ENCODE data around the gene SDCCAG8.
A peak's percentile ranks its signal among the peaks of the same experiment; 100 is the strongest.

SDCCAG8 gene

DNA sequence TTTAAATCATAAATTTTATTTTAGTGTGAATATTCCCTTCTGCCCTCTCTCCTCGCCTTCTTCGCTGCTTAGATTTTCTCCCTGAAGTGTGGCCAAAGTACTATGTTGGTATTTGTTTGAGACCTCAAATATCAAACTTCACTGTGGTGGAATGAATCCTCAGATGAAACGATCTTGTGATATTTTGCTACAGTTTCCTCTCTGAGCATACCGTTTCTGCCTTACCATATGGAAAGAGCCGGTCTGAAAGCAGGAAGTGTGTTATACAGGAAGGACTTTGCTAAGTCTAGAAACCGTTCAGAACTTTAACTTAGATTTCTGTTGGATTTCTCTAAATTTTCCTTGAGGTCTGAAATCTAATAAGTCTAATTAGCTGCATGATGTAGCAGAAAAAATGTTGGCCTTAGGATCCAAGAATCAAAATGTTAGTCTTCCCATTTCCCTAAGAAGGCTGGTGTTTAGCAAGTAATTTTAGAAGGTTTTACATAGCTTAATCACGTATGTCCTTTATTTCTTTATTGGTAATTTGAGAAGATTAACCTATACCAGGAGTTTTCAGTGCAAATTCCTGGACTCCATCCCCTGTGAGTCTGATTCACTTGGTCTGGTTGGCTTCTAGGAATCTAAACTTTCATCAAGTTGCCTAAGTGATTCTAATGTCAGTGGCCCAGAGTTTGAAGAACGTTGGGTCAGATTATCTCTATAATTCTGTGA, 30.7 kb downstream of the SDCCAG8 start:
- Mint-ChIP-seq H3K4me3 (no peak overlapping the region), H3K27ac (peak overlapping the region; percentile 68), H3K36me3 (peaks cover 32% of the 10 kb centered on the region)

DNA sequence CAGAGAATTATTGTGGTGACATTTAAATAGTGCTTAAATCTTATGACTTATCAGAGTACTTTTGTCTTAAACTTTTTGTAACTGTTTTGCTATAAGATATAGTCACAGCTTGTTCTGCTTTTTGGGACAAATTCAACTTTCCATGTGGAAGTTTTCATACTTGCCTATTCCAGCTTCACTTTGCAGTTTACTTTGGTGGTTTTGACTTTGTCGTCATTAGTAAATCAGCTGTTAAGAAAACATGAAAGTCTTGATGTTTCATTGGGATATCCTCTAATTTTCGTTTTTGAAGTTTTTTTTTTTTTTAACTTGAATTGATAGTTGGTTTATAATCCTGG, 31.3 kb downstream of the SDCCAG8 start:
- peak overlapping the region; percentile 88 for H3K27ac Mint-ChIP-seq

More for the DNA sequence above, 30.7 kb downstream of the SDCCAG8 start:
- Mint-ChIP-seq H3K4me1 (ENCODE audit: low read depth) (peaks cover 32% of the 10 kb centered on the region), H3K27me3 (no peaks in the 10 kb centered on the region), H3K9me3 (ENCODE audit: low read depth) (no peaks in the 10 kb centered on the region)

DNA sequence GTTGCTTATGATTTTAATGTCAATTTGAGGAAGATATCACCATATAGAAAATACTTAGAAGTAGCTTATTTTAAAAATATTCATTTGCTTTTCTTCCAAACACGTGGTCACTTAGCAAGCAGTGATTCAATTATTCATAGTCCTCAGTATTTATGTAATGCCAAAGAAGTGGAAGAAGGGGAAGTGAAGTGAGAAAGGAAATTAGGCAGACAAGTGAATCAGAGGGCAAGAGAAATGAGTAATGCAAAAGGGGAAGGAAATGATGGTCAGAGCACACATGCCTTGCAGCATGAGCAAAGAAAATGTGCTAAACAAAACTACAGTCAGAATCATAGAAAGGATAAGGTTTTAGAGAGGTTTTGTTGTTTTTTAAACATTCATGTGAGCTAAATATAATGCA, 31.8 kb downstream of the SDCCAG8 start:
- H3K27ac Mint-ChIP-seq: peak overlapping the region; percentile 88
- H3K36me3 Mint-ChIP-seq: peaks cover 32% of the 10 kb centered on the region
- H3K9me3 Mint-ChIP-seq (ENCODE audit: low read depth): no peaks in the 10 kb centered on the region
- no peaks in the 10 kb centered on the region for H3K27me3 Mint-ChIP-seq
- peaks cover 32% of the 10 kb centered on the region for H3K4me1 Mint-ChIP-seq (ENCODE audit: low read depth)
- peak overlapping the region; percentile 38 for H3K4me3 Mint-ChIP-seq

More for the DNA sequence above, 31.3 kb downstream of the SDCCAG8 start:
- peak overlapping the region; percentile 38 for H3K4me3 Mint-ChIP-seq
- H3K36me3 Mint-ChIP-seq: peaks cover 32% of the 10 kb centered on the region
- H3K27me3 Mint-ChIP-seq: no peaks in the 10 kb centered on the region
- H3K4me1 Mint-ChIP-seq (ENCODE audit: low read depth): peaks cover 32% of the 10 kb centered on the region
- no peaks in the 10 kb centered on the region for H3K9me3 Mint-ChIP-seq (ENCODE audit: low read depth)

DNA sequence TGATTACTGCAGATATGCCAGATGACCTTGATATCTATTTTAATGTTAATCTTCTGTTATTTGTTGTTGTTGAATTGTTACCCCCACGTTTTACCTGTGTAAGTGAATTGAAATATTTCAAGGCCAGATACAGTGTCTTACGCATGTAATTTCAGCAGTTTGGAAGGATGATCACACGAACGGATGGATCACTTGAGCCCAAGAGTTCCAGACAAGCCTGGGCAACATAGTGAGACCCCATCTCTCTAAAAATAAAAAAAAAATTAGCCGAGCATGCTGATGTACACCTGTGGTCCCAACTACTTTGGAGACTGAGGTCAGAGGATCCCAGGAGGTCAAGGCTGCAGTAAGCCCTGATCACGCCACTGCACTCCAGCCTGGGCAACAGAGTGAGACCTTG, 32.2 kb downstream of the SDCCAG8 start:
- Mint-ChIP-seq H3K27ac (peak overlapping the region; percentile 88), H3K9me3 (ENCODE audit: low read depth) (no peaks in the 10 kb centered on the region), H3K4me3 (peak overlapping the region; percentile 38), H3K36me3 (peaks cover 34% of the 10 kb centered on the region), H3K4me1 (ENCODE audit: low read depth) (peaks cover 32% of the 10 kb centered on the region), H3K27me3 (no peaks in the 10 kb centered on the region)

DNA sequence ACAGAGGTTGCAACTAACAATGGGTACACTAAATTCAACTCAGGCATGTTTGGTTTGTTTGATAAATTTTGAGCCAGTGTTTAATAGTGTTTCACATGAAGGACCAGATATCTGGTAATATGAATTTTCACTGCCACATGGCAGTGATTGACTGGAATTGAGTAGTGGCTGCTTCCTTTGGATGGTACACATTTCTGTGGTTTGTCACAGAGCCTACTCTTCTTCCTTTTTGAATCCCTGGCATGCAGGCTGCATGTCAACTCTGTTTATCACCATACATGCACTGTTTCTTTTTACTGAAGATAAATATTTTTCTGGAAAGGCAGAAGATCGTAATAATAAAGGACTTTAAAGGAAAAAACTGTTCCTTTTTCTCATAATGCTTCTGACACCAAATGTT, 35.5 kb downstream of the SDCCAG8 start:
- Mint-ChIP-seq H3K4me1 (ENCODE audit: low read depth) (peaks cover 27% of the 10 kb centered on the region), H3K4me3 (no peak overlapping the region), H3K9me3 (ENCODE audit: low read depth) (peaks cover 11% of the 10 kb centered on the region), H3K27me3 (no peaks in the 10 kb centered on the region), H3K36me3 (peaks cover 49% of the 10 kb centered on the region), H3K27ac (no peak overlapping the region)

DNA sequence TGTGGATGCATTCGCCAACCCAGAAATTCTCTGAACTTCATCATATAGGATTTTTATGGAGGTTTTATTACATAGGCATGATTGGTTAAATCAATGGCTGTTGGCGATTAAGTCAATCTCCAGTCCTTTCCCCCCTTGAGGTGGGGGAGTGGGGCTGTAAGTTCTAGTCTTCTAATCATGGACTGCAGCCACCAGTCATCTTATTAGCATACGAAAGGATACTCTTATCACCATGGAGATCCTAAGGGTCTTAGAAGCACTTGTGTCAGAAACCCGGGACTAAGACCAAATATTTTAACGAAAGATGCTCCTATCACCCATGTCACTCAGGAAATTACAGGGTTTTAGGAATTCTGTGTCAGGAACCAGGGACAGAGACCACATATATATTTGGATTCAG, 36.3 kb downstream of the SDCCAG8 start:
- H3K9me3 Mint-ChIP-seq (ENCODE audit: low read depth): peaks cover 11% of the 10 kb centered on the region
- no peaks in the 10 kb centered on the region for H3K27me3 Mint-ChIP-seq
- H3K27ac Mint-ChIP-seq: no peak overlapping the region
- H3K36me3 Mint-ChIP-seq: peaks cover 52% of the 10 kb centered on the region
- peaks cover 18% of the 10 kb centered on the region for H3K4me1 Mint-ChIP-seq (ENCODE audit: low read depth)
- H3K4me3 Mint-ChIP-seq: no peak overlapping the region

DNA sequence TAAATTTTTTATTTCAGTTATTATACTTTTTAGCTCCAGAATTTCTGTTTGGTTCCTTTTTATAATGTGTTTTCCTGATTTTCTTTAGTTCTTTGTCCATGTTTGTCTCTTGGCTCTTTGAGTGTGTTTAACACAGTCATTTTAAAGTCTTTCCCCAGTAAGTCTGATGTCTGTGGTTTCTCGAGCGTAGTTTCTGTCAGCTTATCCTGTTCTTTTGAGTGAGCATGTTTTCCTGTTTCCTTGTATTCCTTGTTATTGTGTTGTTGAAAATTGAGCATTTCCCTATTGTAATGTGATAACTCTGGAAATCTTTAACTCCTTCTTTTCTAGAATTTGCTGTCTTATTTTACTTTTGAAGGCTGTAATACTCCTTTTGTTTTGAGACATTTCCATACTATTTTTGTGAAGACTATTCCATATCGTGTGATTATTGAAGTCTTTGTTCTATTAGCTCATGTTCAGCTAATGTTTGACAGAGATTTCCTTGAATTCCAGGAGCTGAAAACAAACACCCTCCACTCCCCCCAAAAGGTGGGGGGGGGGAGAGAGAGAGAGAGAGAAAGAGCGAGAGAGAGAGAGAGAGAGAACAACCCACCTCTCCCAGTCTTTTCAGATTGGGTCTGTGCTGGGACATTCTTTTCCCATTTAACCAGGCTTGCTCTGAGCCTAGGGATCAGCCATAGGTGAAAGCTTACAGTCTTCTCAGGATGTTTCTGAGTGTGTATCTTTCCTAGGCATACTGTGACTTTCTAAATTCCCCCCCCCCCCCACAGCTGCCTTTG, 38.3 kb downstream of the SDCCAG8 start:
- no peak overlapping the region for H3K4me3 Mint-ChIP-seq
- H3K27ac Mint-ChIP-seq: no peak overlapping the region
- peaks cover 11% of the 10 kb centered on the region for H3K9me3 Mint-ChIP-seq (ENCODE audit: low read depth)
- H3K36me3 Mint-ChIP-seq: peaks cover 55% of the 10 kb centered on the region
- H3K27me3 Mint-ChIP-seq: no peaks in the 10 kb centered on the region
- H3K4me1 Mint-ChIP-seq (ENCODE audit: low read depth): peaks cover 7% of the 10 kb centered on the region

DNA sequence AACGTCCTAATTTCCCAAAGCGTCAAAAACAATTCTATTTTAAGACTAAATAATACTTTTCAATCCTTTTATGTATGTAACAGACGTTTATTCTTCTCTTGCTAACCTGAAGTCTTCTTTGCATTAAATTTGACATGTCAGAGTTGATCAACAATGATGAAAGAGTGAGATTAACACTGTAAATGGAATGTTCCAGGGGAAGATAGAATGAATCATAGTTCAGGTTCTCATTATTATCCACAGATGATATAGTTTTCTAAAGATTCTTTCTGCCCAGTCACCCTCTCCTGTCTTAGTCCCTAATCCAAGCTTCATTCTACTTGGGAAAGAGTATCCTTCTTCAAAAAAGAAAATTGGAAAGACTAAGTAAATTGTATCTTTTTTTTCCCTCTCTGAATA, 38.9 kb downstream of the SDCCAG8 start:
- H3K36me3 Mint-ChIP-seq: peaks cover 55% of the 10 kb centered on the region
- H3K27me3 Mint-ChIP-seq: no peaks in the 10 kb centered on the region
- no peak overlapping the region for H3K4me3 Mint-ChIP-seq
- H3K27ac Mint-ChIP-seq: peak overlapping the region; percentile 31
- peaks cover 7% of the 10 kb centered on the region for H3K4me1 Mint-ChIP-seq (ENCODE audit: low read depth)
- peaks cover 11% of the 10 kb centered on the region for H3K9me3 Mint-ChIP-seq (ENCODE audit: low read depth)

DNA sequence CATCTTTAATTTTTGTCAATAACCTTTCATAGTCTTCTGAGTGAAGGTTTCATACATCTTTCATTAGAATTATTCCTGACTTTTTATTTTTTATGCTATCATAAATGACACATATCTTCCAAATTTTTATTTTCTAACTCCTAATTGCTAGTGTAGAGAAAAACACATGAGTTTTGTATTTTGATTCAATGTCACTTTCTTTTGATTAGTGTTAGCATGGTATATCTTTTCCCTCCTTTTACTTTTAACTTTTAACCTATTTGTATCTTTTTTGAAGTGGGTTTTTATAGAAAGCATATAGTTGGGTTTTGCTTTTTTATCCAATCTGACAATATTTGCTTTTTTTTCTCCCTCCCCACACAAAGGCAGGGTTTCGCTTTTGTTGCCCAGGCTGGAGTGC, 43.2 kb downstream of the SDCCAG8 start:
- Mint-ChIP-seq H3K4me3 (no peak overlapping the region), H3K4me1 (ENCODE audit: low read depth) (peaks cover 7% of the 10 kb centered on the region), H3K27ac (no peak overlapping the region), H3K9me3 (ENCODE audit: low read depth) (peaks cover 2% of the 10 kb centered on the region), H3K27me3 (no peaks in the 10 kb centered on the region), H3K36me3 (peaks cover 50% of the 10 kb centered on the region)

DNA sequence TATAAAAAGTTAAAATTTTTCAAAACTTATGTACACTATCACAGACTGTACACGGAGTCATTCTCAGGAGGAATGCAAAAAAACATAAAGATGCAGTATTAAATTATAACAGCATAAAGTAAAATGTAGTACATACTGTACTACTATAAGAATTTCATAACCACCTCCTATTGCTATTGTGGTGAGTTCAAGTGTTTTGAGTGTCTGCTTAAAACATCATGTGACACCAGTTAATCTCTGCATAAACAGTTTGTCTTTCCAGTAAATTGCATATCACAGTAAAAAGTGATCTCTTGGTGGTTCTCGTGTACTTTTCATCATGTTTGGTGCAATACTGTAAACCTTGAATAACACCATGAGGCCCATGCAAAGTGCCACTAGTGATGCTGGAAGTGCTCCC, 45.2 kb downstream of the SDCCAG8 start:
- Mint-ChIP-seq H3K36me3 (peaks cover 38% of the 10 kb centered on the region), H3K27me3 (no peaks in the 10 kb centered on the region)

DNA sequence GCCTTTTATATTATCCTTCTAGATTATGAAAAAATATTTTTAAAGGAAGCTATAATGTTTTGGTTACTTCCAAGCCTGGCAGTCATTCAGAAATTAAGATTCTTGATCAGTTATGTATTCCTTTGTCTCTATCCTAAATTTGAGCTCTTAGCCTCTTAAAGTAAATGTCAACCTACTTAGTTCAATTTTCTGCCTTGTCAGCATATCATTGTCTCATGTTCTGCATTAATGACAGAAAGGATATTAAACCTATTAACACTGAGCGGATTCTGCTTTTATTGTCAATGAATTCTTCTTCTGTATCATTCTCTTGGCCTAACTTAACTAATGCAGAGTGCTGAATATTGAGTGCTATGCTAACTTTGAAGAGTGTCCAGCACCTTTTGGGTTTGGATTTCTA, 56.0 kb downstream of the SDCCAG8 start:
- peaks cover 22% of the 10 kb centered on the region for H3K36me3 Mint-ChIP-seq
- no peak overlapping the region for H3K27ac Mint-ChIP-seq
- H3K4me1 Mint-ChIP-seq (ENCODE audit: low read depth): no peaks in the 10 kb centered on the region
- H3K4me3 Mint-ChIP-seq: no peak overlapping the region
- H3K27me3 Mint-ChIP-seq: no peaks in the 10 kb centered on the region
- H3K9me3 Mint-ChIP-seq (ENCODE audit: low read depth): no peaks in the 10 kb centered on the region

More for the DNA sequence above, 45.2 kb downstream of the SDCCAG8 start:
- Mint-ChIP-seq H3K4me3 (no peak overlapping the region), H3K27ac (no peak overlapping the region), H3K4me1 (ENCODE audit: low read depth) (no peaks in the 10 kb centered on the region), H3K9me3 (ENCODE audit: low read depth) (no peaks in the 10 kb centered on the region)

DNA sequence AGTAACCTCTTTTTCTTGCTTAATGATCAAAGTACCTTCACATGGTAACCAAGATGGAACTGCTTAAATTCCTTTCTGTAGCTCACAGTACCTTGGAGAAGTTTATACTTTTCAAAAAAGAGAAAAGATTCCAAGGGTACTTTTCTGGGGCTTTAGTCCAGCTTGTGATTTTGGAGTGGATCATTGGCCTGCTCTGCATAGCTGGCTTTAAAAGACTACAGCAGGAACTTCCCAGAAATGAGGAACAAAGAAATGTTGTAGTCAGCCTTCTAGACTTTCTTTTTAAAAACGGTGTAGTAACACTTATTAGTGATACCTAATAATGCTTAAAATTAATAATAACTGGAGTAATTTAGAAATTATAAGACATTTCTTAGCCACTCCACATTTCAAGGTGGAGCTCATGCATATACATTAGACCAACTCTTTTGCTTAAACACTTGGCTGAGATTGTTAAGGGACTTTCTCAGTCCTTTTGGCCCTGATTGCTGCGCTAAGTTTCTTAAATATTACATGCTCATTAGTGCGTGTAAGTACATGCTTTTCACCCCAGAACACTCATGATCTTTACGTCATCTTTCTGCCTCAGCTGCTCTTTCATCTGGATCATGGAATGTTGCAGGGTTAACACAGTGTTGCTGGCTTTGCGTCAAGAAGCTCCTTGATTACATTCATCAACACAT, 57.3 kb downstream of the SDCCAG8 start:
- peaks cover 20% of the 10 kb centered on the region for H3K36me3 Mint-ChIP-seq
- H3K9me3 Mint-ChIP-seq (ENCODE audit: low read depth): no peaks in the 10 kb centered on the region
- H3K27me3 Mint-ChIP-seq: no peaks in the 10 kb centered on the region
- H3K27ac Mint-ChIP-seq: no peak overlapping the region
- H3K4me3 Mint-ChIP-seq: no peak overlapping the region
- no peaks in the 10 kb centered on the region for H3K4me1 Mint-ChIP-seq (ENCODE audit: low read depth)

DNA sequence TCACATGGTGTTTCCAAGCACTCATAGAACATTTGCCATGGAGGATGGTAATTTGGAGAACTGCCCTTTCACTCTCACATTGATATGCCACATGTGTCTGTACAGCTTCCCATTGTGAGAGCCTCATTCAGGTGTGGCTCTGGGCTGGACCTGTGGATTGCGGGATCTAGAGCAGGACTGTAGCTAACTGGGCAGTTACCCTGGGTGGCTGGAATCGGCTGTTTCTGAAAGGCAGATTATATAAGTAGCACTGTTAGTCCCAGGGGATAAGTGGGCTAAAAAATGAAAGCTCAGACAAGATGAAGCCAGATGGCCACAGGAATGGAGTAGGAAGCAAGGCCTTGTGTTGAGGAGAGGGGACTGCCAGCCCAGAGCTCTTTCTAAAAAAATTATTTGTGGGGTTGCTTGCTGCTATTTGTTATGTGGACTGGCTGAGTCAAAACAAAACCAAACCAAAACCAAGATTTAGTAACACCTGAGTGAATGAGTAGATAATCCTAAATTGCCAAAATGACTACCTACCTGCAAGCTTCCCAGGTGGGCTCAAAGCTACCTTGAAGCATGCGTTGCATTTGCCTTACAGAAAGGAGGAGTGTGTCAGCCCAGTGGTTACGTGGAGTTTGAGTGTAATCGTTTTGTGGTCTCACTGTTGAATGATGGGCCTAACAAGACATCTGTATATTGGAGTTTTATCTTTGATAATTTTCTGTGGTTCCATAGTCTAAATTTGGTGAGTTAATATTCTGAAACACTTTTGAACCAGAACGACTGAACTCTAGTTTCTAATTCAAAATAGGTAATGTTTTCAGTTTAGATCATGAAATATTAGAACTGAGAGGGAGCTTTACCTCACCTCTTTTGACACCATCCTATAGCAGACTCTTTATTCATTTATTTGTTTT, 58.0 kb downstream of the SDCCAG8 start:
- Mint-ChIP-seq H3K36me3 (peaks cover 15% of the 10 kb centered on the region), H3K27me3 (no peaks in the 10 kb centered on the region), H3K27ac (no peak overlapping the region), H3K4me3 (no peak overlapping the region), H3K4me1 (ENCODE audit: low read depth) (no peaks in the 10 kb centered on the region), H3K9me3 (ENCODE audit: low read depth) (no peaks in the 10 kb centered on the region)

DNA sequence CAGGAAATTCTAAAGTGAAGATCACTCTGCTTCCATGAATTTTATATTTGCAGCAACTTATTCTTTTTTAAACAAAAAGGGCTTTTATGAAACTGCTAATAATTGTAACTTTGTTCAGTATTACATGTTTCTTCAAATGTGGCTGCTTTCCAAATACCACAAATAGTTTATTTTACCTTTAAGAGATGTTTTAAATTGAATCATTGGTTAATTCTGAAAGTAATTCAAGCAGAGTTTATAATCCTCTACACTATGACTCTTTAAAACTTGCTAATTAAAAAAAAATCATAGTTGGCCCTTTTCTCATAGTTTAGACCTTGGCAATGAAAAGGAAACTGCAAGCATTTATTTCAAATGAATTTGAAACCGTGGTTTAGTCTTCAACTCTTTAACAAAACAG, 59.6 kb downstream of the SDCCAG8 start:
- Mint-ChIP-seq H3K27me3 (no peaks in the 10 kb centered on the region), H3K27ac (no peak overlapping the region), H3K4me1 (ENCODE audit: low read depth) (no peaks in the 10 kb centered on the region), H3K9me3 (ENCODE audit: low read depth) (no peaks in the 10 kb centered on the region), H3K36me3 (peaks cover 15% of the 10 kb centered on the region), H3K4me3 (no peak overlapping the region)
